ENCODE data around the gene DPM2. TPM values are rescaled to one million over a fixed set of nuclear protein-coding genes. Genes with fewer than 3 reads are reported as not detected.

Gene DPM2
- total RNA-seq, 1 donor from 2014 or later, result 29.2 TPM

- H3K36me3 Mint-ChIP-seq (ENCODE audit: unreplicated experiment), result peaks cover 10% of the 10 kb centered on the region
- no peak overlapping the region for H3K4me3 Mint-ChIP-seq (ENCODE audit: unreplicated experiment)
- TF ChIP-seq CTCF (IDR thresholded peaks at IDR 0.05), result no peak
- H3K27ac Mint-ChIP-seq (ENCODE audit: unreplicated experiment), result no peak overlapping the region
- DNase-seq (ENCODE audit: extremely low spot score, unreplicated experiment), result no peak
- no peaks in the 10 kb centered on the region for H3K27me3 Mint-ChIP-seq (ENCODE audit: unreplicated experiment)
- no peaks in the 10 kb centered on the region for H3K9me3 Mint-ChIP-seq (ENCODE audit: unreplicated experiment)
- peaks cover 34% of the 10 kb centered on the region for H3K4me1 Mint-ChIP-seq (ENCODE audit: unreplicated experiment)
These were observed 10.4 kb upstream of the DPM2 start for GRCh38 chr9:127947841-127948710.

DNA sequence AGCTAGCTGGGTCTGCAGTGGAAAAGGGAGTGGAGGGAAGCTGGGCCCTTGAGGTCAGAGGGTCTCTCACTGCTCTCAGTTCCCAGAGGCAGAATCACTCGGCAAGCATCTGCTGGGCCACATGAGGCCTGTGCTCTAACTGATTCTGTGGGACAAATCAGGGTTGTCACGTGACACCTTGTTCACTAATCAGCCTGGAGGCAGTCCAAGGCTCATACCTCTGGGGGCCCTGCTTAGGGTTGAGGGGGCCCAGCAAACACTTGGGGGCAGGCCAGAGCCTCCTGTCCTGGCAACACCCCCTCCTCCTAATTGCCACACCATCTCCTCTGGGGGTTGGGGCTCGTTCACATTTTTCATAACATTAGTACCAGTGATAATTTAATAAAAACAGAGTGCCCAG, 9.1 kb upstream of the DPM2 start:
- Mint-ChIP-seq H3K4me3 (ENCODE audit: unreplicated experiment) (no peak overlapping the region), H3K4me1 (ENCODE audit: unreplicated experiment) (peaks cover 34% of the 10 kb centered on the region), H3K36me3 (ENCODE audit: unreplicated experiment) (peaks cover 17% of the 10 kb centered on the region), H3K9me3 (ENCODE audit: unreplicated experiment) (no peaks in the 10 kb centered on the region), H3K27ac (ENCODE audit: unreplicated experiment) (no peak overlapping the region), H3K27me3 (ENCODE audit: unreplicated experiment) (no peaks in the 10 kb centered on the region)
- no peak for TF ChIP-seq CTCF (IDR thresholded peaks at IDR 0.05)
- DNase-seq (ENCODE audit: extremely low spot score, unreplicated experiment), result no peak

- H3K4me3 Mint-ChIP-seq (ENCODE audit: unreplicated experiment), result no peak overlapping the region
- TF ChIP-seq CTCF (IDR thresholded peaks at IDR 0.05), result no peak
- peaks cover 20% of the 10 kb centered on the region for H3K36me3 Mint-ChIP-seq (ENCODE audit: unreplicated experiment)
- no peak overlapping the region for H3K27ac Mint-ChIP-seq (ENCODE audit: unreplicated experiment)
- peaks cover 31% of the 10 kb centered on the region for H3K4me1 Mint-ChIP-seq (ENCODE audit: unreplicated experiment)
- no peak for DNase-seq (ENCODE audit: extremely low spot score, unreplicated experiment)
- no peaks in the 10 kb centered on the region for H3K27me3 Mint-ChIP-seq (ENCODE audit: unreplicated experiment)
- no peaks in the 10 kb centered on the region for H3K9me3 Mint-ChIP-seq (ENCODE audit: unreplicated experiment)
These were observed 8.3 kb upstream of the DPM2 start for GRCh38 chr9:127945942-127946341.

GRCh38 chr9:127945338-127945737, 7.7 kb upstream of the DPM2 start:
- no peaks in the 10 kb centered on the region for H3K27me3 Mint-ChIP-seq (ENCODE audit: unreplicated experiment)
- no peak overlapping the region for H3K4me3 Mint-ChIP-seq (ENCODE audit: unreplicated experiment)
- H3K4me1 Mint-ChIP-seq (ENCODE audit: unreplicated experiment), result peaks cover 25% of the 10 kb centered on the region
- H3K9me3 Mint-ChIP-seq (ENCODE audit: unreplicated experiment), result no peaks in the 10 kb centered on the region
- H3K27ac Mint-ChIP-seq (ENCODE audit: unreplicated experiment), result no peak overlapping the region
- DNase-seq (ENCODE audit: extremely low spot score, unreplicated experiment), result no peak
- no peak for TF ChIP-seq CTCF (IDR thresholded peaks at IDR 0.05)
- H3K36me3 Mint-ChIP-seq (ENCODE audit: unreplicated experiment), result peaks cover 23% of the 10 kb centered on the region

GRCh38 chr9:127944586-127945218, 7.0 kb upstream of the DPM2 start:
- Mint-ChIP-seq H3K27me3 (ENCODE audit: unreplicated experiment) (no peaks in the 10 kb centered on the region), H3K9me3 (ENCODE audit: unreplicated experiment) (no peaks in the 10 kb centered on the region), H3K4me3 (ENCODE audit: unreplicated experiment) (no peak overlapping the region), H3K36me3 (ENCODE audit: unreplicated experiment) (peaks cover 21% of the 10 kb centered on the region), H3K4me1 (ENCODE audit: unreplicated experiment) (peaks cover 24% of the 10 kb centered on the region), H3K27ac (ENCODE audit: unreplicated experiment) (no peak overlapping the region)
- no peak for DNase-seq (ENCODE audit: extremely low spot score, unreplicated experiment)
- TF ChIP-seq CTCF (IDR thresholded peaks at IDR 0.05), result no peak
